GM18498 (cell line): ENCODE results near the gene DPEP3.

Experiments
- ATAC-seq: cut with Tn5 transposase; IDR thresholded peaks from one replicate; pipeline ENCODE4 v1.9.1; 2021; ENCODE audit warnings: mild to moderate bottlenecking, moderate library complexity; ENCODE audit not compliant: unreplicated experiment

DPEP3 gene

DNA sequence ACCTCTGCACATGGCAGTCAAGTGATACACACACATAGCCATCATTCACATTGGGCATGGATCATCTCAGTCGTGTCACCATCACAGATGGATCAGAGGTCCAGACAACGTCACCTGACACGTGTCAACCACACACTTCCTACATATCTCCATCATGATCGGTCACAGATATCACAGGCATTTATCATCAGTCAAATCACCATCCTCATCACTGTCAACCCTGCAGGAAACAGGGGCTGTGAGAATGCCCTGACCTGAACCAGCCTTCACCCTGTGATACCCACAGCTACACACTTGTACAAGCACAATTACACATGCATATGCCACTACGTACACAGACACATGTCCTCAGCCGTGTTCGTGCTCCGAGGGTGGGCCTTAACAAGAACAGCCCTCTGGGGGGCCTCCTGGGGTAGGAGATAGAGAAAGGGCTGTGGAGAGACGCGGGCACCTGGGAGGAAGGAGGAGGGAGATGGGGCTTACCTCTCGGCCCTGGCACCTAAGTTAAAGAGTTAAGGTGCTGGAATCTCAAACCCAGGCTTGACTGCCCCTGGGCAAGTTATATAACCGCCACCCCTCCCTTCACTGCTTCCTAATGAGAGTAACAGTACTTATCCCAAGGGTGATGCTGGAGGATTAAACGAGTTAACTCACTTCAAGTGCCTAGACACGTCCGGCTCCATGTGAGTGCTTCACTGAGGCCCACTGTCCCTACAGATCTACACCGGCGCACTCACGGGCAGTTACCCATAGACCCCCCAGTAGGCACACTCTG lies 12.9 kb downstream of the DPEP3 start:
- ATAC-seq: peak; percentile 9

DNA sequence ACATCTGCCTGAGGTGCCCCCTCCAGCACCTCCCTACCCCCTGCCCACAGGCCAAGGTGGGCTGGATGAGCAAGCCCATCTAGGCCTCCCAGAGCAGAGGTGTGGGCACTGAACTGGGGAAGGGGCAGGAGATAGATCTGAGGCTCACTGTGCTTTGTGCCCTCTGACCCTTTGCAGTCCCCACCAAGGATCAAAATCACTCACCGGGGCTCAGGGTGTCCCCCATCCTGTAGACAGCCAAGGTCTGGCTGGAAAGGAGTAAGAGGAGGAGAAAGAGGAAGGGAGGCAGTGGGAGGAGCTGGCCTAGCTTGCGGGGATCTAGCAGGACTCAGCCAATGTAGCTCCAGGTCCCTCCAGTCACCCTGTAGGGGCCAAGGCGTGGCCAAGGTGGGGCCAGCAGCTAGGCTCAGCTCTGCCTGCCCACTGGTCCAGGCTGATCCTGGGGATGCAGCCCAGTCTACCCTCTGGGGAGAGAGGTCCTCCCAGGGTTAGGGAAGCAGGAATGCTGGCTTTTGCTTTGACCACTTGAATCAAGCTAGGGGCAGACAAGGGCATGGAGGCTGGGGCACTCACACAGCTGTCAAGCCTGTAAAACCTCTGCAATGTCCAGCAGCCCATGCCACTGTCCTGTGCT lies 13.6 kb downstream of the DPEP3 start:
- ATAC-seq: no peak

DNA sequence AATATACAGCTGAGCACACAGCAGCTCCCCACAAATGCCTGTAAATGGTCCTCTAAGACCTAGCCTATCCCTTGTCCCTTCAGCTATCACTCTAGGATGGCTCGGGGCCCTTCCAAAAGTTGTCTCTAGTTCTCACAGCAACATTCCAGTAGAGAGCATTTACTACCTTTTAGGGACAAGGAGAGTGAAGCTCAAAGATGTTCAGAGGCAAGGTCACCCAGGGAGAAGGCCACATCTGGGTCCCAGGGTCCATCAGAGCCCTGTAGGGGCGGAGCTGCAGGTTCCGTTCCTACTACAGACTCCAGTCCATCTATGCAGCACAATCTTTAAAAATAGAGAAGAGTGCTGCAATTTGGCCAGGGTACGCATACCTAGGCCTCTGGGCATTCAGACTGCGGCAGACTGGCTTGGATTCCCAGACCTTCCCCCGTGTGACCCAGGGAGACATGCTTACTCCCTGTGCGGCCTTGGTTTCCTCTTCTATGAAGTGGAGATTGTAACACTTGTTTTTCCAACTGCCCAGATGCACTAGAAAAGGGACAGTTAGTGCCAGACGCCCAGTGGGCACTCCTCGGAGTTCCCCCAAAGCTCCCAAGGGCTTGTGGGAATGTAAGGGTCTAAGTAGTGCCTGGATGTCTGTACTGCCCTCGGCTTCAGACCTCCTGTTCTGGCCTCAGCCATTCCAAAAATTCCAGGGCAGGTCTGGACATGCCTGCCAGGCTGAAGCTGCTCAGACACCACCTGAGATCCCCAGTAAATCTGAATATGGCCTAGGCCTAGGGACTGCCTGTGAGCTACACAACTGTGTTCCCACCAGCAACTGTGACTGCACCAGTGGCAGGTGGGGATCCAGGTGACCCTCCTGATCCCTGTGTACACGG lies 14.4 kb downstream of the DPEP3 start:
- ATAC-seq: no peak

DNA sequence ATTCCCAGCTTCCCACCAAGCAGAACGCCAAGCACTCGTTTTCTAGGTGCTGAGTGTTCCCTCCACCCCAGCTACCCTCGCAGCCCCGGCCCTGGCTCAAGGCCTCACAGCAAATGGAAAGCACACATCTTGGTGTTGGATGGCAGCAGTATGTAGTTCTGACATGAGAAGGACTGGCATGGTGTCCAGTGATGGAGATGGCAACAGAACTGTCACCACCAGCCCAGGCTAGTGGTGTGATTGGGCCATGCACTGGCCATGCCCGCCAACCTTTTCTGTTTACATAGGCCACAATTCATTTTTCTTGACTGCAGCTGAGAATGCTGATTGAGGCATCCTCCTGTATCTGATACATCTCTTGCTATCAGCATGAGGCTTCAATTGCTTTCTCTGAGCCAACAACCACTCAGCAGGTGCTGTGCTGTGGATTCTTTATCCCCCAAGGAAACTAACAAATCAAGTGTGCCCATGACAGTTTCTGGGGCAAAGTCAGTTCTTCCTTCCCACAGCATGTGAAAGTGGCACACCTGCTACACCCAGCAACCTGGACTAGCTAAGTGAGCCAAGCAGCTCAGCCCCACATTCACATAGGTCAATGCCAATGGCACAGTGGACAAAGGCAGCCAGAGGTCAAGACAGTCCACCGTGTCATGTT lies 15.7 kb downstream of the DPEP3 start:
- ATAC-seq: no peak

DNA sequence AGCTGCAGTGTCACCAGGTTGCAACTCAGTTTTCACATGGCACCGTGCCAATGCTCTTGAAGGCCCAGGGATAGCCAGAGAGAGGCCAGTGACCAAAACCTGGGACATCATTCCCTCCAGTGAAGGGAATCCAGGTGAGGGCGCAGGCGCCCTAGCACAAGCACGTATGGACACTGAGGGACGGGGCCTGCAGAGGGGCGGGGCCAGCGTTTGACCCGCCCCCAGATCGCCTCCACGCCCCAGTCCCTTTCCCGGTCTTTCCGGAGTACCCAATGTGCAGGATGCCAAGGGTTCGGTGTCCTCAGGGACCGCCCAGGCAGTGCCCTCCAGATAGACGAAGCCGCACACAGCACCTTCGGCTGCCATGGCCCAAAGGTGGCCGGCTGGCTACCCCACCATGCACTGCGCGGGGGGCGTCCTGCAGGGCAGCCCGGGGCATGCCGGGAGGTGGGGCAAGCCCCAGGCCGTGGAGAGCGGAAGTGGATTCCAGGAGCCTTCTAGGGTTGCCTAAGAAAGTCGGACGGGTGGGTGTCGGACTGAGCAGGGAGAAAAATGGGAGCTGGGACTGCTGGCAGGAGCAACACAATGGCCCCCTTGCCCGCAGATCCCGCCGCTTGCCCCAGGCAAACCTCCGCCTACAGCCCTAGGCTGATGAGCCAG lies 16.5 kb downstream of the DPEP3 start:
- no peak for ATAC-seq

DNA sequence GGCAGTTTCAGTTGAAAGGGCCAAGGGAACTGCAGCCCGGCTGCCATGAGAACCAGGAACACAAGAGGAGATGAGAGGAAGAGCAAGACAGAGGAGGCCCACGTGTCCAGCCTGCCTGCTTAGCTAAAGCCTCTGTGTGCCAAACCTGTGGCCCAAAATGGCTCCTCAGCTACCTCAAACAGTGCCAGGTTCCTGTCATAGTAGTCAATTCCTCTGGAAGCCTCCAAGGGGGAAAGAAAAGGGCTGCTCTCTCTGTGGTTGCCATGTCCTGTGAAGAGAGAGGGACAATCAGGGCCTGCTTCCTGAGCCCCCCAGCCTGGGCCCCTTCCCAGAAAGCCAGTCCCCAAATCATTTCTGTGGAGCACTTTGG lies 17.0 kb downstream of the DPEP3 start:
- no peak for ATAC-seq

DNA sequence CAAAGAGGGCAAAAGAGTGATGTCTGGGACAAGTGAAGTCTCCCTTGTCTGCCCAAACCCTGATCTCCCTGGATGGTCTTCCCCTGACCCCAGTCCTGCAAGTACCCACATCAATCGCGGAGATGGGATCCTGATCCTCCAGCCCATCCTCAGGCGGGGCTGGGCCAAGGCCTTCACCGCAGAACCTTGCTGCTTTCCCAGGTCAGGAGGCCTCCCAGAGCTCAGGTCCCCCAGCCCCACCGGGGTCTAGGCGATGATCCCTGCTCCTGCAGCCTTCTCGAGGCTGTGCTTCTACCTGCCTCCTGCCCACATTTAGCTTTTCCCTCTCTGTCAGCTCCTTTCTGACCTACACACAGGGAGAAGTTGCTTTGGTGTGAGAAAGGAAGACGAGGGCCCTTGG lies 18.2 kb downstream of the DPEP3 start:
- no peak for ATAC-seq

DNA sequence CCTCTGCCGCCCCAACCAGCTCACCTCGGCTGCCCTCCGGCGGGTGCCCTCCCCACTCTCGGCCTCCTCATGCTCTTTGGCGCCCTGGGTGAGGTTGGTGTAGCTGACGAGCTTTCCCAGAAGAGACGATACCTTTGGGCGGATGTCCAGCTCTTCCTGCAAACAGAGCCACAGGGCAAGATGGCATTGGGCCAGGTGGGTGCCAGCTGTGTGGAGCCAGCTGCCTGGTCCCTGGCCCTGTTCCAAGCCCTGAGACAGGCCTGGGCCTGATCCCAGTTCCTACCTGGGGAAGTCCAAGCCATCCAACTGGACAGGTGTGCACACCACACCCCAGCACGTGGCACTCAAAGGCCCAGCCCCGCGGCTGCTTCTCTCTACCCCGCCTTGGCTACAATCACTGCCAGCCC lies 18.7 kb downstream of the DPEP3 start:
- ATAC-seq: no peak

DNA sequence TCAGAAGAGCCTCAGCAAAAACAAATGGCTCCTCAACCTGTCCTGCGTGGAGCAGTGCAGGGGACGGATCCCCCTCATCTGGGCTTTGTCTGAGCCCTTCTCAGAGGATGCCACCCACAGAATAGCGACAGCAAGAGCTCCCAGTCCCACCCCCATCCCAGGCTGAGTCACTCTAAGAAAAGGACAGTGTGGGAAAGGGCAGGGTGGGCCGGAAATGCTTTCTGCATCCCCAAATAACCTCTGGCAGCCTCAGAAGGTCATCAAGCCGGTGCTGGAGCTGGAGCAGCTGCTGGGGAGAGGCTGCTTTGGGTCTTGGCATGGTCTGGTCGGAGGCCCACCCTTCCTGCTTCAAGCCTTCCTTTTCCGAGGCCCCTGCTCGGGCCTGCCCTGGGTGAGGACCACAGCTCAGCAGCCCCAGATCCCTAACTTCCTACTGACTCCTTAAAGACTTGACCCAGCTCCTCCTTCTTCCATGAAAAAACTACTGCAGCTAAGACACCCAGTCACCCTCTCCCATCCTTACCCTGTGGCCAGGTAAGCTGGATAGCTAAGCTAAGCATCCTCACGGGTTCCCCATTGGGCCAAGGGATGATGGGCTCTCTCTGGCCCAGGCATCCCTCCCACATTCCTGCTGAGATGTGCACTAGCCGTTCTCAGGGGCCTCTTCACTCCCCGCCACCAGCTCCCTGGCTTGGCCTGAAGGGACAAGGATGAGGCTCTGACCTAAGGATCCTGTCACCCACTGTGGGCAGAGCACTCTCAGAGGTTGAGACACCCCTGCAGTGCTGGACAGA lies 20.6 kb downstream of the DPEP3 start:
- ATAC-seq: no peak

DNA sequence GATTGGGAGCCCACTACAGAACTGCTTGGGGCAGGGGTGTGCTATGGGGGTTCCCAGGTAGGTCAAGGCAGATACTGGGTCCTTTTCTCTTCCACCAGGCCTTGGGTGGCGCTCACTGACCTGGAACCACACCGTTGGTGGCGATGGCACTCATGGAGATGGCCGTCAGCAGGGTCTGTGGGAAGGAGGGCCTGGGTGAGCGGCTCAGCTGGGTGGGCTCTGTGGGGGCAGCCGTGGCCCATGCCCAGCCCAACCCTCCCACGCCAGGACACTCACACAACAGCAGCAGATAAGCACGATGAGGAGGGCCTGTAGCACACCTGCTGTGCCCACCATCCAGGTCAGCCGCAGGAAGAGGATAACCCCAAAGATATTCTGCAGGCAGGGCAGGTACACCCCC lies 22.7 kb downstream of the DPEP3 start:
- ATAC-seq: no peak

DNA sequence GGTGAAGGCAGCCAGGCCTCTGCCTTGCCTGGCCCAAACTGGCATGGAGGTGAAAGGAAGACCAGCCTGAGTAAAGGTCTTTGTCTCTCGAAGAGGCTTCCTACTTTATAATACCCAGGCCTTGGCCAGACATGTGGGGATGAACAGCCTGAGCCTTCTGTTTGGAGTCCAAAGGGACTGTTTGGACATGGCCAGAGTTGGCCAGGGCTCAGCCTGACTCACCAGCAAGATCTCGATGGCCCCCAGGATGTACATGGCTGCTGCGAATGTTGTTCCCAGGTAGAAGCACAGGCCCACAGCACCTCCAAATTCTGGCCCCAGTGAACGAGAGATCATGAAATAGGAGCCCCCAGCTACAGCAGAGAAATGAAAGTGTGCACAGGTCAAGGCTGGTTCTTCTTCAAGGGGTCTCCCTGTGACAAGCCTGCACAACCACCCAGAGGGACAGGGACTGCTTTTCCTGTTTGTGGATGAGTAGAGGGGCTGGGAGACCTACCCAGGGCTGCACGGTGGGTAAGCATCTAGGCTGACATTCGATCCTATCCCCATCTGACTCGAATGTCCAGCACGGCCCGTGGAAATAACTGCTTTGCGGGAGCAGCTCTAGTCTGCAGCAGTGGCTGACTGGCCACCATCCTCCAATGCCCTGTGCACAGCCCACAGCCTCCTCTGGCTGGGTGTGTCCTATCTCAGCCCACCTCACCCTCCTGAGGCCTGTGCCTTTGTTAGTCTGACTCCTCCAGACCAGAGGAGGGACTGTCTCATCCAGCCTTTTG lies 25.7 kb downstream of the DPEP3 start:
- no peak for ATAC-seq

DNA sequence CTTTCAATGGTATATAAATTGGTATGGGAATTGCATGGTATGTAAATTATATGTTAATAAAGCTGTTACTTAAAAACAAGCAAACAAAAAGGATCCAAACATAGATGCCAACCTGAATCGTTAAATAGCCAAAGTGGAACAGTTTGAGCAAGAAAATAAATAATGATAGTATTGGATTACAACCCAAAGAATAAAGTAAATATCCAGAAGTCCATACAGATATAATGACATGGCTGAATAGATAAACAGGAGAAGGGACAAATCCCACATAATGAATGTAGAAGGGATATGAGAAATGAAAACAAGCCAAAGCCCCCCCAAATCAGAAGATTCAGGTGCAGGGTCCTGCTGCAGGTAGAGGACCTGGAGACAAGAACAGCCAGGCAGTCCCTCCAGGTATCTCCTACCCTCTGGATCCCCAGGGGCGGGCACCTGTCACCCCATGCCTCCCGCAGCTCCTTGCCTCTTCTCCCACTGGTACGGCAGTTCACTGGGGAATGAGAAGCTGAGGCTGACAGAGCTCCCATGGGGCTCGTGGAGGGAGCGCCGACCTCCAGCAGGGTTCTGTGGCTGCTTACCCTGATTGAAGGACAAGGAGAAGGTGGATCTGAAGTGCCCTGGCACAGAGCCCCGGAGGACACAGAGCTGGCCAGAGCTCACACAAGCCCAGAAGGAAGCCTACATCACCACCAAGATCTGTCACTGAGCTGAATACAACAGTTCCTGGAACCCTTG lies 26.5 kb downstream of the DPEP3 start:
- no peak for ATAC-seq

DNA sequence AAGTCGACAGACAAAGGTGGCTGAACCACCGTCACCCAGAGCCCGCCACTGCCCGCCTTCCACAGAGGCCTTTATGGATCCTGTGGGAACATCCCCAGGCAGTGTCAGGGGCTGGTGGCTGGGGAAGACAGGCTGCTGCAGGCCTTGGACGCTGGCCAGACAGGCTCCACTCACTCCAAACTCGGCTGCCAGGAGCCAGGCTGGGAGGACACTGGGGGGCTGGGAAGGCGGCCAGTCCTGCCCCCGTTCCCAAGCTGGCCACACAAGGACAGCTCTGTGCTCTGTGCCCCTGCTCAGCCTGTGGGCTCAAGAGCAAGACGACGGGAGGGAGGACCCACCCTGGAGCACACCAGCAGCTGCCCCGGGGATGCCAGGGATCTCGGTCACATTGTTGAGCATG lies 28.8 kb downstream of the DPEP3 start:
- no peak for ATAC-seq

DNA sequence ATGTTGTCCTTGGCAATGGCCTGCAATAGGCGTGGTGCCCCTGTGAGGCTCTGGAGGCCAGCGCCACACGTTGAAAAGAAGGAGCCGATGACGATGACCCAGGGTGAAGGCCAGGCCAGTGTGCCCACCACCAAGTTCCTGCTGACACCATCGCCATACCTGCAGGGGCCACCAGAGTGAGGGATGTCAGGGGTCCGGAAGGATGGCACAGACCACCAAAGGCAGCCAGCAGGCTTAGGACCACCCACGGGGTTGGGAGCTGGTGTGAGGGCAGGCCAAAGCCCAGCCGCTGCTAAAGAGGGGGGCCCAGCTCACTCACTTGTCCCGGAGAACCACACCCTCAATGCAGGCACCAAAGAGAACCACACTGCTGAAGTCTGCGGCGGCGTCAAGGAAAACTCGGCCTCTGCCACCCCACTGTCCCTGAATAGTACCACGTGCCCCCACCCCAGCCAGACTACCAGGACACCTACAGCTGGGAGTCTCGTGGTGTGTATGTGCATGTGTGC lies 29.9 kb downstream of the DPEP3 start:
- no peak for ATAC-seq

DNA sequence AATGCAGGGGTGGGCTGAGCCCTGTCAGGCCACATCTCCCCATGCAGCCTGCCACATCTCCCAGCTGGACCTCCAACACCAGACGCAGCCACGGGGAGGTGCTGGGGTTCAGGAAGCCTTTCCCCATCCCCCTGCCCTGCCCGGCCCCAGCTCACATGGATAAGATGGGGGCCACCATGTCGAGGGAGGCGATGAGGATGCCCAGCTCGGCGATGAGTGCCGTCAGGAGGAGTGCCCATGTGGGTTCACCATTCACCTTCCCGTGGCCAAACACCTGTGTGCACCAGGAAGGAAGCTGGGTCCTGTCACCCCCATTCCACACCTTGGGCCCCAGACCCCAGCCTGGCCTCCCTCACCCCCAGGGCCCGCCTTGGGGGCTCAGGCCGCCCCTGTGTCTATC lies 30.7 kb downstream of the DPEP3 start:
- no peak for ATAC-seq

DNA sequence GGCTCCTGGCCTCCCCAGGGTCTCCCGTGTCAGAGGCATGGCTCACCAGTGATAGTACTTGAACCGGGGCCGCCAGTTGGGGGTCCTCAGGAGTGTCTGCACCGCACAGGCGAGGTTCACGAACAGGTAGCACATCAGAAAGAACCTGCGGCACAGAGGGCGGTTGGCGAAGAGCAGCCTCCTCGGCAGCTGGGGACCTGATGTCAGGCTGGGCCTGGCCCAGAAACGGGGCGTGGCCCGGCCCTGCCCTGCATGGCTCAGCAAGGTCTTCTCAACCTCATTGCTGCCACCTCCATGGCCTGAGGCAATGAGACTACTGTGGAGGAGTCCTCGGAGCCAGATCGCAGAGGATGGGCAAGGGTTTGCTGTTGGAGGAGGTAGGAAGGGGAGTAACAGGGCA lies 32.3 kb downstream of the DPEP3 start:
- ATAC-seq: no peak

DNA sequence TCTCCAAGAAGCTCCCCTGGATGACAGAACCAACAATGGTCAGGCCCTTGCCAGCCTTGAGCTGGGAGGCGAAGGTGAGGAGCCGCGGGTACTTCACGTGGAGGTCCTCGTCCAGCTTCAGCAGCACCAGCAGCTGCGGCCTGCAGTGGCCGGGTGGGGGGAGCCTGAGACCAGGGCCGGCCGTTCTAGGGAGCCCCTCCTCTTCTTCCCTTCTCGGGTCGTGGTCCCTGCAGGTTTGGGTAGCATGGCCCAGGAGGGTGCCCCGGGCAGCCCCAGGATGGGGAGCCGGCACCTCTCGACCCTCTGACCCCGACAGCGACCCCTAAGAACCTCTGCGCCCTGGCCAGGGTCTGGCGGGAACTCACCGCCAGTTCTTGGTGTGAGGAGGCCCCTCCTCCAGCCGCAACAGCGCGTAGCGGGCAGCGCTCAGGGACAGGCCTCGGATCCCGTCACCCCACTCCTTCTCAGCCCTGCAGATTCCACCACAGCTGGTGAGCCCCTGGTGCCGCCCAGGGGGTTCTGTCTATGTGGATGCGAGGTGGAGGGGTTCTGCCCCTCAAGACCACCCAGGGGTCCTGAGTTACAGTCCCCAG lies 33.2 kb downstream of the DPEP3 start:
- ATAC-seq: no peak

DNA sequence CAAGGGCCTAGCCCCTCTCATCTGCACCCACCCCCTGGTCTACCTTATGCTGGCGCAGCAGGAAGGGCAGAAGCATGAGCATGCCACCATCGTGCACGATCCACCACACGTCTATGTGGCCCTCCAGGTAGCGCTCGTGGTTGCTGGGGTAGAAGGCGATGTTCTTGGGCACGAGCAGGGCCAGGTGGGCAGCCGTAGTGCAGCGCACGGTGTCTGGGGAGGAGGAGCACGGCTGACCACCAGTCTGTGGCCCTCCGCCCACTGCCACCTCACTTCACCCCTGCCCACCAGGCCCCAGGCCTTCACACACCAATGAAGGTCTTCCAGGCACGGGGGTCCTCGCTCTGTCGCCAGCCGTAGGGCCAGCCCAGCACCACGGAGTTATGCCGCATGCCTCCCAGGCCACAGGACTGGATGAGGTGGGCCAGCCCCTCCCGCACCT lies 34.1 kb downstream of the DPEP3 start:
- ATAC-seq: no peak
